ENCODE measurements around the gene NOS3. TPM values are rescaled to one million over a fixed set of nuclear protein-coding genes. Genes with fewer than 3 reads are reported as not detected.

The NOS3 gene
- total and polyA plus RNA-seq, 3 experiments from 2014 or later: 5.2 to 10.6 (median 9.9) TPM

DNA sequence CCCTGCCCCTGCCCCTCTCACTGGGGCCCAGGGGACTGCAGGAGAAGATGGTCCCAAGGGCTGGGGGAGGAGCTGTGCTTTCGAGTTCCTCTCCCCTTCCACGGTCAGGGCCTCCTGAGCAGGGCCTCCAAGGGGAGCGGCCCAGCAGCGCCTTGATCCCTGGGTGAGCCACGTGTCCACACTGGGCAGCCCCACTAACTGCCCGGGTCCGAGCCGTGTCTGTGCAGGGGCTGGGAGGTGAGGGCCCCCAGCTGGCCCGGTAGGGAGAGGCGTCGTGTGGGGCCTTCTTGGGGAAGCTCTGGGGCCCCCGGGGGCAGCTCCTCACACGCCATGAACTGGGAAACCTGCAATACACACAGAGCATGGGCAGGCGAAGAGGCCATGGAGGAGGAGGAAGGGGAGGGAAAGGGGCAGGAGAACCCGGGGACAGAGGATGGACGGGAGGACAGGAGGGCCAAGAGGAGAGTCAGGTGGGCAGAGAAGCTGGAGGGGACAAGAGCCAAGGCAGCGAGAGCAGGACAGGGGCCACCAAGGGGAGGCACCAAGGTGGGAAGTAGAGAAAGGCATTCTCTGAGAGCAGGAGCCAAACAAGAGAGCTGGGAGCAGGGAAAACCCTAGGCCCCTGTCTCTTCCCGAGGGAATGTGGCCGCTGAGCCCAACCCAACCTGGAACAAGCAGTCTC, 45.5 kb upstream of the NOS3 start:
- peaks cover 7 to 13% of the 10 kb centered on the region in 2 donors for H3K27me3 Mint-ChIP-seq
- no peak overlapping the region for H3K27ac ChIP-seq (ENCODE audit: low read depth, low read length)
- H3K4me3 ChIP-seq (ENCODE audit: low read length): no peak overlapping the region
- peaks cover 11 to 26% (median 19%) of the 10 kb centered on the region in 3 donors for H3K4me1 Mint-ChIP-seq
- no peaks in the 10 kb centered on the region for H3K36me3 Mint-ChIP-seq
- H3K36me3 ChIP-seq (ENCODE audit: insufficient read depth, low read length): no peaks in the 10 kb centered on the region
- H3K9me3 Mint-ChIP-seq: no peaks in the 10 kb centered on the region
- CTCF ChIA-PET: no interaction called here
- H3K27me3 ChIP-seq (ENCODE audit: insufficient read depth, low read length, poor library complexity, severe bottlenecking): no peaks in the 10 kb centered on the region
- POLR2A ChIA-PET: no interaction called here
- no peak overlapping the region for H3K27ac Mint-ChIP-seq
- no peaks in the 10 kb centered on the region for H3K9me3 ChIP-seq (ENCODE audit: low read length)
- DNase-seq: peak in 1 of 5 donors; percentile 35
- peak overlapping the region in 1 of 7 donors; percentile 56 for H3K4me3 Mint-ChIP-seq
- H3K4me1 ChIP-seq (ENCODE audit: insufficient read depth, low read length): peaks cover 19% of the 10 kb centered on the region

GRCh38 chr7:150945853-150946420, 44.9 kb upstream of the NOS3 start:
- POLR2A ChIA-PET: no interaction called here
- Mint-ChIP-seq H3K36me3 (no peaks in the 10 kb centered on the region), H3K4me1 (peaks cover 11 to 26% (median 19%) of the 10 kb centered on the region in 3 donors), H3K27ac (no peak overlapping the region), H3K9me3 (no peaks in the 10 kb centered on the region), H3K4me3 (no peak overlapping the region), H3K27me3 (peaks cover 7 to 13% of the 10 kb centered on the region in 2 donors)
- Histone ChIP-seq H3K4me1 (ENCODE audit: insufficient read depth, low read length) (peaks cover 19% of the 10 kb centered on the region), H3K9me3 (ENCODE audit: low read length) (no peaks in the 10 kb centered on the region), H3K27ac (ENCODE audit: low read depth, low read length) (no peak overlapping the region), H3K4me3 (ENCODE audit: low read length) (no peak overlapping the region), H3K36me3 (ENCODE audit: insufficient read depth, low read length) (no peaks in the 10 kb centered on the region), H3K27me3 (ENCODE audit: insufficient read depth, low read length, poor library complexity, severe bottlenecking) (no peaks in the 10 kb centered on the region)
- CTCF ChIA-PET: no interaction called here
- DNase-seq: peak in 1 of 5 donors; percentile 24

DNA sequence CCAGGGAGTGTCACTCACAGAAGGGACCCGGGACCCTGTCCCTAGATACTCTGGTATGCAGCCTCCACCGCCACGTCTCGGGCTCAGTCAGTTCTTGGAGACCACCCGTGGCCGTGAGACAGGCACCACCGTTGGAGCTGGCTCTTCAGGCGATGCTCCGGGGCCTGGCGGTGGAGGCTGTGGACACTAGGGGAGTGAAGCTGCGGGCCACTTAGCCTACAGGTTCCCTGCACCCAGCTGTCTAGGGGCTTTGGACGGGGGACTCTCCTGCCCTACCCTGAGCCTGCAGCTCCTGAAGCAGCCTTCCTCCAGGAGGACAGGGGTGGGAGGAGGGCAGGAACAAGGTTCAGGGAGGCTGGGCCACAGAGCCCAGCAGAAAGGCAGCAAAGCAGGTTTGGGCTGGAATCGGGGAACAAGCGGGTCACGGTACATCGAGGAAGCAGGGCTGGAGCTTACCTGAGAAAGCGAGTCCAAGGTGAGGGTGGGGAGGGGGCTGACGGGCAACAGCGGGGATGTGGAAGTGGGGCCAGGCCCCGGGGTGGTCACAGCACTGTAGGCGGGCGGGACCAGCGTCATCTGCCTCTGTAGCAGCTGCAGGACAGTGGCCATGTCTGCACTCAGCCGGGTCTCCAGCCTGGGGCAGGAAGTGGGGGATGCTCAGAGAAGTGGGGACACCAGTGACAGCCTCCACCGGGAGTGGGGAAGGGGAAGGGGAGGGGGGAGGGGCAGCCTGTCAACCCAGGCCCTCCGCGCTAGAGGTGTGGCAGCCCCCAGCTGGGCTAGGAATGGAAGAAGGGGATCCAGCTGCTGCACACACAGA, 44.2 kb upstream of the NOS3 start:
- Histone ChIP-seq H3K27me3 (ENCODE audit: insufficient read depth, low read length, poor library complexity, severe bottlenecking) (no peaks in the 10 kb centered on the region), H3K4me1 (ENCODE audit: insufficient read depth, low read length) (peaks cover 14% of the 10 kb centered on the region), H3K9me3 (ENCODE audit: low read length) (no peaks in the 10 kb centered on the region), H3K27ac (ENCODE audit: low read depth, low read length) (no peak overlapping the region), H3K36me3 (ENCODE audit: insufficient read depth, low read length) (no peaks in the 10 kb centered on the region), H3K4me3 (ENCODE audit: low read length) (no peak overlapping the region)
- H3K4me3 Mint-ChIP-seq: no peak overlapping the region
- CTCF ChIA-PET: interaction anchor here (1.3 kb wide), 1 partner anchor 16 kb away, joined by 4 read pairs; no protein-coding TSS in a partner anchor
- peak in 1 of 5 donors; percentile 34 for DNase-seq
- no peak overlapping the region for H3K27ac Mint-ChIP-seq
- no peaks in the 10 kb centered on the region for H3K36me3 Mint-ChIP-seq
- H3K4me1 Mint-ChIP-seq: peaks cover 11 to 19% (median 15%) of the 10 kb centered on the region in 3 donors
- H3K9me3 Mint-ChIP-seq: no peaks in the 10 kb centered on the region
- POLR2A ChIA-PET: no interaction called here
- peaks cover 7 to 13% of the 10 kb centered on the region in 2 donors for H3K27me3 Mint-ChIP-seq

- Histone ChIP-seq H3K27ac (ENCODE audit: low read depth, low read length) (no peak overlapping the region), H3K9me3 (ENCODE audit: low read length) (no peaks in the 10 kb centered on the region), H3K27me3 (ENCODE audit: insufficient read depth, low read length, poor library complexity, severe bottlenecking) (no peaks in the 10 kb centered on the region), H3K4me1 (ENCODE audit: insufficient read depth, low read length) (peaks cover 7% of the 10 kb centered on the region), H3K4me3 (ENCODE audit: low read length) (no peak overlapping the region), H3K36me3 (ENCODE audit: insufficient read depth, low read length) (no peaks in the 10 kb centered on the region)
- H3K27ac Mint-ChIP-seq: no peak overlapping the region
- ChIA-PET POLR2A (no interaction called here), CTCF (interaction anchor here (1.3 kb wide), 1 partner anchor 15 kb away, joined by 4 read pairs; no protein-coding TSS in a partner anchor)
- peaks cover 4 to 13% (median 10%) of the 10 kb centered on the region in 3 donors for H3K4me1 Mint-ChIP-seq
- peak in 1 of 5 donors; percentile 39 for DNase-seq
- no peak overlapping the region for H3K4me3 Mint-ChIP-seq
- H3K9me3 Mint-ChIP-seq: no peaks in the 10 kb centered on the region
- H3K36me3 Mint-ChIP-seq: no peaks in the 10 kb centered on the region
- peaks cover 7 to 13% of the 10 kb centered on the region in 2 donors for H3K27me3 Mint-ChIP-seq
These were observed 43.5 kb upstream of the NOS3 start for GRCh38 chr7:150947241-150947745.

DNA sequence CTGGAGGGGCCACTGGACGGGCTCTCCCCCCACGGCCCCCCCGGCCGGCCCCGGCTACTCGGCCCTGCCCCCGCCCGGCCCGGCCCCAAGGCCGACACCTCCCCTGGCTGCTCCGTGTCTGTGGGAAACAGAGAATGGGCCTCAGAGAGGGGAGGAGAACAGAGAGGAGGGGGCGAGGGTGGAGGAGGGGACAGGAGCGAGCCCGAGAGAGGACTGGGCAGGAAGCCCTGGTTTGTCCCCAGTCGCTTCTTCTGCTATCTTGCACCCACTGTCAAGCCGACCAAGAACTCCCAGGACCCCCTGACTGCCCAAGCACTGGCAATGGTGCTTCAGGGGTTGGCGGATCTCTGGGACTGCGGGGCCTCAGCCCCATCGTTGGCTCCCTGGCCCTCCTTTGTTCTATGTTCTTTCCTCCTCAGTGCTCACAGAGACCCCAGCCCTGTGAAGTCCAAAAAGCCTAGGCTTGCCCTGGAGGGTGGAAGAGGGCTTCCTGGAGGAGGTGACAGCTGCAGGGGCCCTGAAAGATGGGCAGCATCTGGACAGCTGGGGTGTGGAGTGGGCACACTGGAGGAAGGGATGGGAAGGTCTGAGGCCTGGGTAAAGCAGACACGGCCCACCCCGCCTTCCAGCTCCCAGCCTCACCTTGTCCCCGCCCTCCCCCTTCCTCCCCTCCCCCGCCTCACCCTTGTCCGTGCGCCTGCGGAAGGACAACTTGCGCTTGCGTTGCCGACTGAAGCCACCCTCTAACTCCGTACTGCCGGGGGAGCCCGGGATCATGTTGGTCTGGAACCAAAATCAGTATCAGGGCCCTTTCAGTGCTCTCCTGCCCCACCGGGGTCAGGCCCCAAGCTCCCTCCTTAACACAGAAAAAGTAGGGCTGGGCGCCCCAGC, 42.8 kb upstream of the NOS3 start:
- ChIA-PET CTCF (interaction anchor here (0.7 to 1.3 kb wide), 2 partner anchors 12 to 14 kb away, joined by 3 to 4 read pairs; no protein-coding TSS in a partner anchor), POLR2A (no interaction called here)

DNA sequence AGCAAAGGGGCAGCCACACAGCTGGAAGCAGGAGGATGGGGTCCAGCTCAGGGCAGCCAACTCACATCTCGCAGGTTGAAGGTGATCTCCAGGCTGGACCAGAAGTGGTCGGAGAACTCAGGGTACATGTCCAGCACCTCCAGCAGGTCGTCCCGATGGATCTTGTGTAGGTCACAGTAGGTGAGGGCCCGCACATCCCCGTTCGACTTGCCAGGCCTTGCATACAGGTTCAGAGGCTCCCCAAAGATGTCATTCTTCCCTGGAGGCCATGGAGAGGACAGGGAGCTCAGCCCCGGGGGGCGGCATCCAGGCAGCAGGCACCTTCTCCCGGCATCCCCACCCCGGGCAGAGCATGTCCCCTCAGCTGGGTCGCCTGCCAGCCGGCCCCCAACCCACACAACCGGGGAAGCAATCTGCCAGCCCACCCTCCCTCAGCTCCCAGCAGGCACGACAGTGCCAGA, 42.0 kb upstream of the NOS3 start:
- no peaks in the 10 kb centered on the region for H3K9me3 Mint-ChIP-seq
- ChIA-PET CTCF (interaction anchor here (0.7 to 1.0 kb wide), 2 partner anchors 11 to 175 kb away, joined by 3 read pairs; no protein-coding TSS in a partner anchor), POLR2A (no interaction called here)
- no peaks in the 10 kb centered on the region for H3K4me1 Mint-ChIP-seq
- H3K9me3 ChIP-seq (ENCODE audit: low read length): no peaks in the 10 kb centered on the region
- peak in 1 of 5 donors; percentile 27 for DNase-seq
- H3K27me3 Mint-ChIP-seq: peaks cover 7 to 13% of the 10 kb centered on the region in 2 donors
- no peak overlapping the region for H3K4me3 ChIP-seq (ENCODE audit: low read length)
- no peaks in the 10 kb centered on the region for H3K36me3 Mint-ChIP-seq
- no peaks in the 10 kb centered on the region for H3K27me3 ChIP-seq (ENCODE audit: insufficient read depth, low read length, poor library complexity, severe bottlenecking)
- no peaks in the 10 kb centered on the region for H3K4me1 ChIP-seq (ENCODE audit: insufficient read depth, low read length)
- no peaks in the 10 kb centered on the region for H3K36me3 ChIP-seq (ENCODE audit: insufficient read depth, low read length)
- no peak overlapping the region for H3K27ac ChIP-seq (ENCODE audit: low read depth, low read length)
- H3K4me3 Mint-ChIP-seq: no peak overlapping the region
- H3K27ac Mint-ChIP-seq: no peak overlapping the region

More for the DNA sequence above, 42.8 kb upstream of the NOS3 start:
- Histone ChIP-seq H3K9me3 (ENCODE audit: low read length) (no peaks in the 10 kb centered on the region), H3K36me3 (ENCODE audit: insufficient read depth, low read length) (no peaks in the 10 kb centered on the region), H3K27me3 (ENCODE audit: insufficient read depth, low read length, poor library complexity, severe bottlenecking) (no peaks in the 10 kb centered on the region), H3K4me3 (ENCODE audit: low read length) (no peak overlapping the region), H3K27ac (ENCODE audit: low read depth, low read length) (no peak overlapping the region), H3K4me1 (ENCODE audit: insufficient read depth, low read length) (peaks cover under 1% of the 10 kb centered on the region)
- no peak overlapping the region for H3K27ac Mint-ChIP-seq
- no peaks in the 10 kb centered on the region for H3K9me3 Mint-ChIP-seq
- peak in 1 of 5 donors; percentile 23 for DNase-seq
- no peaks in the 10 kb centered on the region for H3K36me3 Mint-ChIP-seq
- peaks cover 0 to 6% (median 4%) of the 10 kb centered on the region in 3 donors for H3K4me1 Mint-ChIP-seq
- H3K4me3 Mint-ChIP-seq: no peak overlapping the region
- peaks cover 7 to 13% of the 10 kb centered on the region in 2 donors for H3K27me3 Mint-ChIP-seq

- Mint-ChIP-seq H3K4me3 (no peak overlapping the region), H3K27ac (no peak overlapping the region), H3K36me3 (no peaks in the 10 kb centered on the region), H3K27me3 (peaks cover 13 to 14% of the 10 kb centered on the region in 2 donors), H3K4me1 (no peaks in the 10 kb centered on the region), H3K9me3 (no peaks in the 10 kb centered on the region)
- Histone ChIP-seq H3K27ac (ENCODE audit: low read depth, low read length) (no peak overlapping the region), H3K27me3 (ENCODE audit: insufficient read depth, low read length, poor library complexity, severe bottlenecking) (no peaks in the 10 kb centered on the region), H3K4me3 (ENCODE audit: low read length) (no peak overlapping the region), H3K36me3 (ENCODE audit: insufficient read depth, low read length) (no peaks in the 10 kb centered on the region), H3K4me1 (ENCODE audit: insufficient read depth, low read length) (no peaks in the 10 kb centered on the region), H3K9me3 (ENCODE audit: low read length) (no peaks in the 10 kb centered on the region)
- DNase-seq: no peak
- CTCF ChIA-PET: interaction anchor here (1.0 kb wide), 1 partner anchor 174 kb away, joined by 3 read pairs; no protein-coding TSS in a partner anchor
- POLR2A ChIA-PET: no interaction called here
These were observed 41.3 kb upstream of the NOS3 start for GRCh38 chr7:150949564-150949963.

Measured in CD8-positive, alpha-beta memory T cell (primary cell).